Vagina (tissue), 2 donors: ENCODE measurements around the gene TNFRSF19. TPM values are rescaled to one million over a fixed set of nuclear protein-coding genes. Genes with fewer than 3 reads are reported as not detected.

Experiments
- DNase-seq, 2 donors: peaks; one replicate each; pipeline ENCODE4 v3.0.0-alpha.2; 2017; ENCODE audit errors: extremely low spot score in 2 of 2
- H3K27ac ChIP-seq: fragments of 200-600 bp; sonication (generic); one replicate; pipeline ENCODE4 v1.5.1; 2019
- H3K27me3 ChIP-seq: fragments of 200-600 bp; sonication (generic); one replicate; pipeline ENCODE4 v1.5.1; 2019
- H3K36me3 ChIP-seq, 2 donors: fragments of 200-600 bp; sonication (generic); one replicate each; pipeline ENCODE4 v1.5.1; 2017 to 2019
- H3K4me1 ChIP-seq: fragments of 200-600 bp; sonication (generic); one replicate; pipeline ENCODE4 v1.5.1; 2019
- H3K4me3 ChIP-seq, 2 donors: fragments of 200-600 bp; sonication (generic); 1 replicate in 1 of 2; 2 replicates in 1 of 2; pipeline ENCODE4 v1.5.1; 2016 to 2019
- H3K9me3 ChIP-seq: fragments of 200-600 bp; sonication (generic); one replicate; pipeline ENCODE4 v1.5.1; 2019
- CTCF ChIP-seq, 3 experiments: fragments of 450-650 bp in 2 of 3; fragments of 200-600 bp in 1 of 3; sonication (generic) in 1 of 3; IDR thresholded peaks; one replicate each; pipeline ENCODE4 v1.5.1; 2017 to 2019; ENCODE audit warnings: antibody characterized with exemption in 3 of 3, mild to moderate bottlenecking in 2 of 3, moderate library complexity in 2 of 3
- POLR2A ChIP-seq, 2 donors: fragments of 450-650 bp; IDR thresholded peaks; one replicate each; pipeline ENCODE4 v1.6.1; 2017; ENCODE audit warnings: antibody characterized with exemption in 2 of 2, mild to moderate bottlenecking in 2 of 2, moderate library complexity in 2 of 2
- POLR2AphosphoS5 ChIP-seq, 2 donors: sonication (generic); formaldehyde crosslinking; IDR thresholded peaks; one replicate each; pipeline ENCODE4 v1.9.0; 2017; ENCODE audit warnings: antibody characterized with exemption in 2 of 2, mild to moderate bottlenecking in 2 of 2, low read depth in 1 of 2; ENCODE audit not compliant: insufficient read depth in 1 of 2
- intact Hi-C: fragments of 100-400 bp; cut with DNase I; formaldehyde crosslinking; loops from one replicate; pipeline ENCODE4 v1.15.1; 2023
- total RNA-seq: library from RNA; depleted of rRNA; stranded (reverse); fragments of >200 nt; gene quantifications from one replicate; pipeline ENCODE4 v1.2.3, GENCODE V29; 2016

TNFRSF19 gene
- total RNA-seq, 1 donor from 2014 or later: 10.3 TPM

GRCh38 chr13:23632741-23633140 lies 62.5 kb downstream of the TNFRSF19 start:
- TF ChIP-seq POLR2AphosphoS5 (IDR thresholded peaks at IDR 0.05; ENCODE audit: insufficient read depth in 1 of 2, low read depth in 1 of 2) (no peak), CTCF (IDR thresholded peaks at IDR 0.05) (no peak), POLR2A (IDR thresholded peaks at IDR 0.05) (no peak)
- intact Hi-C loops: no loop called here
- H3K36me3 ChIP-seq: no peaks in the 10 kb centered on the region
- H3K27me3 ChIP-seq: no peaks in the 10 kb centered on the region
- no peak for DNase-seq
- H3K27ac ChIP-seq: no peak overlapping the region
- no peaks in the 10 kb centered on the region for H3K9me3 ChIP-seq
- no peak overlapping the region for H3K4me3 ChIP-seq
- H3K4me1 ChIP-seq: peaks cover 3% of the 10 kb centered on the region

- intact Hi-C loops: no loop called here
- no peak overlapping the region for H3K4me3 ChIP-seq
- peaks cover 22% of the 10 kb centered on the region for H3K4me1 ChIP-seq
- no peak for TF ChIP-seq POLR2AphosphoS5 (IDR thresholded peaks at IDR 0.05; ENCODE audit: insufficient read depth in 1 of 2, low read depth in 1 of 2)
- no peak for TF ChIP-seq POLR2A (IDR thresholded peaks at IDR 0.05)
- no peak for TF ChIP-seq CTCF (IDR thresholded peaks at IDR 0.05)
- no peaks in the 10 kb centered on the region for H3K9me3 ChIP-seq
- no peak for DNase-seq
- H3K27ac ChIP-seq: no peak overlapping the region
- H3K27me3 ChIP-seq: no peaks in the 10 kb centered on the region
- H3K36me3 ChIP-seq: no peaks in the 10 kb centered on the region
Observed at GRCh38 chr13:23634897-23635296, 64.7 kb downstream of the TNFRSF19 start.

DNA sequence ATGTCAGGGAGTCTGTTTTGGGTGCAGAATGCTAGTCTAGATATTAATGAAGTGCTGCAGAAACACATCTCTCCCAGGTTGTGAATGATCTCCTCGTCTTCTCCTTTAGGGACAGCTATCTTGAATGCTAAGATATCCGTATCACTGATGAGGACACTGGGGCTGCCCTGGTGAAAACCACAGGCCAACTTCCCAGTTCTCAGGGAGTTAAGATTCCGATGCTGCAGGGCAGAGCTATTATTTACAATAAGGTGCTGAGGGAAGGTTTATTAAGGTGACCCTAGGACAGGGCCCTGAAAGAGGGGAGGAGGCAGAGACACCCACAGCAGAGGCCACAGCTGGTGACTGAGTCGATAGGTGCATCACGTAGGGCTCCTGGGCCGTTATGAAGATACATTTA lies 66.1 kb downstream of the TNFRSF19 start:
- Histone ChIP-seq H3K36me3 (no peaks in the 10 kb centered on the region), H3K27me3 (no peaks in the 10 kb centered on the region), H3K9me3 (no peaks in the 10 kb centered on the region), H3K4me3 (no peak overlapping the region), H3K27ac (no peak overlapping the region), H3K4me1 (peaks cover 22% of the 10 kb centered on the region)
- intact Hi-C loops: no loop called here
- DNase-seq: no peak
- no peak for TF ChIP-seq POLR2A (IDR thresholded peaks at IDR 0.05)
- no peak for TF ChIP-seq CTCF (IDR thresholded peaks at IDR 0.05)
- TF ChIP-seq POLR2AphosphoS5 (IDR thresholded peaks at IDR 0.05; ENCODE audit: insufficient read depth in 1 of 2, low read depth in 1 of 2): no peak

DNA sequence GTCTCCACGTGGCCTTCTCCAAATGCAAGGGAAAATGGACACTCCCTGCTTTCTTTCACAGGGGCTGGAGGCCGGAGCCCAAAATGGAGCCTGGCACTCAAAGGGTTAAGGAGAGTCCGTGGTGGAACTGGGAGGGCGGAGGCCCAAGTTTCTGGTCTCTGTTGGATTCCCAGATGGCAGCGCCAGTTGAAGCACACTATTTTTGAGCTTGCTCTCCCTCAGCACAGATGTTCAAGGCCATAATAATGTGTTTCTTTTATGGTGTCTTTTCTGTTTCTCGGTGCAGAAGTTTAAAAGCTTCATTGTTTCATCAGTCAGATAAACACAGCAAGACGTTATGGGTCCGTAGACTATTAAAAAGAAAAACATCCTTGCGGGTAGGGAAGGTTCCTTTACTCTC lies 67.6 kb downstream of the TNFRSF19 start:
- peaks cover 30% of the 10 kb centered on the region for H3K4me1 ChIP-seq
- no peaks in the 10 kb centered on the region for H3K36me3 ChIP-seq
- H3K27me3 ChIP-seq: no peaks in the 10 kb centered on the region
- H3K27ac ChIP-seq: no peak overlapping the region
- H3K9me3 ChIP-seq: no peaks in the 10 kb centered on the region
- TF ChIP-seq CTCF (IDR thresholded peaks at IDR 0.05): no peak
- TF ChIP-seq POLR2A (IDR thresholded peaks at IDR 0.05): no peak
- TF ChIP-seq POLR2AphosphoS5 (IDR thresholded peaks at IDR 0.05; ENCODE audit: insufficient read depth in 1 of 2, low read depth in 1 of 2): no peak
- DNase-seq: no peak
- H3K4me3 ChIP-seq: no peak overlapping the region
- intact Hi-C loops: no loop called here

GRCh38 chr13:23639674-23640073 lies 69.5 kb downstream of the TNFRSF19 start:
- Histone ChIP-seq H3K27ac (no peak overlapping the region), H3K4me1 (peaks cover 45% of the 10 kb centered on the region), H3K27me3 (no peaks in the 10 kb centered on the region), H3K36me3 (no peaks in the 10 kb centered on the region), H3K4me3 (no peak overlapping the region), H3K9me3 (no peaks in the 10 kb centered on the region)
- intact Hi-C loops: no loop called here
- no peak for DNase-seq
- TF ChIP-seq CTCF (IDR thresholded peaks at IDR 0.05) (no peak), POLR2AphosphoS5 (IDR thresholded peaks at IDR 0.05; ENCODE audit: insufficient read depth in 1 of 2, low read depth in 1 of 2) (no peak), POLR2A (IDR thresholded peaks at IDR 0.05) (no peak)
